GM12878 (cell line): ENCODE results near the gene SSR2. TPM values are rescaled to one million over a fixed set of nuclear protein-coding genes. Genes with fewer than 3 reads are reported as not detected.
A peak's percentile ranks its signal among the peaks of the same experiment; 100 is the strongest.

Experiments
- ATAC-seq: fragments of 200-7000 bp; cut with Tn5 transposase; 3 replicates; pipeline ENCODE4 v1.9.1; 2020; ENCODE audit warnings: mild to moderate bottlenecking, moderate library complexity
- BruUV-seq: library from RNA; stranded (reverse); fragments of 400-500 nt; replicated peaks from 2 replicates; lab custom pipeline; 2021; lab: Mats Ljungman, UMichigan
- CTCF ChIA-PET: fragments of 300-600 bp; sonication (Branson Sonifier 250); formaldehyde crosslinking; extraction: SDS; loops from one replicate; lab custom pipeline; 2021; ENCODE audit warnings: inconsistent platforms; lab: Yijun Ruan, JAX
- POLR2A ChIA-PET: fragments of 350-600 bp; formaldehyde crosslinking; extraction: SDS; loops from one replicate; lab custom pipeline; 2021; ENCODE audit warnings: inconsistent platforms; lab: Charles Lee
- RAD21 ChIA-PET: fragments of 300-600 bp; sonication (Branson Sonifier 250); formaldehyde crosslinking; loops from one replicate; lab custom pipeline; 2023; ENCODE audit warnings: antibody characterized with exemption; ENCODE audit not compliant: unreplicated experiment; lab: Charles Lee
- SMC1A ChIA-PET: fragments of 300-600 bp; sonication (Branson Sonifier 250); formaldehyde crosslinking; loops from one replicate; lab custom pipeline; 2023; ENCODE audit not compliant: unreplicated experiment, uncharacterized antibody; lab: Charles Lee
- DNase-seq: peaks from one replicate; pipeline ENCODE4 v3.0.0-alpha.2; 2011; ENCODE audit warnings: low read depth, low spot score
- FAIRE-seq: peaks from 3 replicates; lab custom pipeline; 2011; peaks lifted over from hg19 to GRCh38; lab: Jason Lieb, UNC
- H2AFZ ChIP-seq: 2 replicates; pipeline ENCODE4 v1.6.0; 2011; ENCODE audit warnings: low read depth, low read length, control low read depth; ENCODE audit not compliant: control insufficient read depth
- H3K27ac ChIP-seq: 2 replicates; pipeline ENCODE4 v1.5.1; 2011; ENCODE audit warnings: control low read depth; ENCODE audit not compliant: control insufficient read depth, insufficient read depth
- H3K27me3 ChIP-seq, 2 experiments: replicated peaks in 1 of 2; 2 replicates each; pipeline versions ENCODE4 v1.6.0 to v1.6.1; 2011; ENCODE audit warnings: low read length in 1 of 2; ENCODE audit not compliant: control insufficient read depth in 2 of 2, insufficient read depth in 2 of 2
- H3K36me3 ChIP-seq, 2 experiments: 2 replicates each; pipeline ENCODE4 v1.5.1; 2011; ENCODE audit warnings: low read length in 1 of 2; ENCODE audit not compliant: control insufficient read depth in 2 of 2, insufficient read depth in 2 of 2
- H3K4me1 ChIP-seq: 2 replicates; pipeline ENCODE4 v1.6.1; 2011; ENCODE audit warnings: mild to moderate bottlenecking, low read length, moderate library complexity, mixed read lengths; ENCODE audit not compliant: control insufficient read depth, insufficient read depth
- H3K4me2 ChIP-seq: 2 replicates; pipeline ENCODE4 v1.6.0; 2011; ENCODE audit warnings: control low read depth; ENCODE audit not compliant: control insufficient read depth, insufficient read depth
- H3K4me3 ChIP-seq: fragments of 200-600 bp; sonication (generic); 2 replicates; pipeline ENCODE4 v1.5.1; 2016
- H3K79me2 ChIP-seq: 2 replicates; pipeline ENCODE4 v1.6.0; 2011; ENCODE audit warnings: low read length; ENCODE audit not compliant: control insufficient read depth, insufficient read depth
- H3K9ac ChIP-seq: 2 replicates; pipeline ENCODE4 v1.8.0; 2011; ENCODE audit warnings: low read length, control low read depth, mixed read lengths; ENCODE audit not compliant: control insufficient read depth, insufficient read depth
- H3K9me3 ChIP-seq: replicated peaks from 3 replicates; pipeline ENCODE4 v1.5.1; 2011; ENCODE audit warnings: mild to moderate bottlenecking, low read length; ENCODE audit not compliant: control insufficient read depth, insufficient read depth
- H4K20me1 ChIP-seq: 2 replicates; pipeline ENCODE4 v1.6.0; 2011; ENCODE audit not compliant: control insufficient read depth, insufficient read depth
- CHD1 ChIP-seq: IDR thresholded peaks from 2 replicates; pipeline ENCODE4 v1.6.1; 2012; ENCODE audit warnings: low read depth, low read length, improper control_type of control experiment
- PAX5 ChIP-seq: IDR thresholded peaks from 2 replicates; pipeline ENCODE4 v1.6.1; 2011; ENCODE audit warnings: low read depth, low read length, borderline replicate concordance
- POLR2AphosphoS5 ChIP-seq: IDR thresholded peaks from 2 replicates; pipeline ENCODE4 v1.6.1; 2011; ENCODE audit warnings: mild to moderate bottlenecking, low read length, inconsistent platforms
- WRNIP1 ChIP-seq: IDR thresholded peaks from 2 replicates; pipeline ENCODE4 v1.6.1; 2011; ENCODE audit warnings: low read depth, low read length, improper control_type of control experiment, borderline replicate concordance
- WGBS: methylation state at CpG from one replicate; pipeline ENCODE4 v1.1.6; 2016; ENCODE audit warnings: low lambda C conversion rate; ENCODE audit not compliant: insufficient replicate concordance, insufficient coverage; ENCODE audit errors: missing lambda C conversion rate; 5-methylcytosine and 5-hydroxymethylcytosine counted together
- in situ Hi-C: fragments of 300-500 bp; cut with MboI; formaldehyde crosslinking; loops from 9 replicates; pipeline ENCODE4 v1.14.3; 2018; ENCODE audit warnings: mixed read lengths
- intact Hi-C: fragments of 100-400 bp; cut with micrococcal nuclease; formaldehyde crosslinking; loops from one replicate; pipeline ENCODE4 v1.14.2; 2022; ENCODE audit not compliant: unreplicated experiment
- polyA plus RNA-seq, 11 experiments: library from polyadenylated mRNA; depleted of rRNA in 4 of 11; unstranded in 6 of 11; stranded (reverse) in 5 of 11; fragments of >200 nt; fragmentation: Nextera tagmentation in 4 of 11; fragmentation: Illumina TruSeq in 1 of 11; extraction: Ambion mirVana in 4 of 11; extraction: Trizol in 1 of 11; gene quantifications; 1 replicate in 1 of 11; 2 replicates in 10 of 11; pipeline versions ENCODE4 v1.2.1 to v1.2.3, GENCODE V29; 2011 to 2016; ENCODE audit warnings: inconsistent platforms in 2 of 11, missing spikeins in 2 of 11, low read depth in 1 of 11
- total RNA-seq, 4 experiments: library from RNA; depleted of rRNA in 3 of 4; stranded (reverse); fragments of >200 nt in 3 of 4; fragmentation: Illumina TruSeq in 1 of 4; extraction: Trizol in 1 of 4; gene quantifications; 2 replicates each; pipeline versions ENCODE4 v1.2.1 to v1.2.3, GENCODE V29; 2013 to 2021

SSR2 gene
- total and polyA plus RNA-seq, 10 of the 15 experiments (the other 5 are each of a cell fraction or from before 2014, with no cell fraction given): 207 to 553 (median 315) TPM

DNA sequence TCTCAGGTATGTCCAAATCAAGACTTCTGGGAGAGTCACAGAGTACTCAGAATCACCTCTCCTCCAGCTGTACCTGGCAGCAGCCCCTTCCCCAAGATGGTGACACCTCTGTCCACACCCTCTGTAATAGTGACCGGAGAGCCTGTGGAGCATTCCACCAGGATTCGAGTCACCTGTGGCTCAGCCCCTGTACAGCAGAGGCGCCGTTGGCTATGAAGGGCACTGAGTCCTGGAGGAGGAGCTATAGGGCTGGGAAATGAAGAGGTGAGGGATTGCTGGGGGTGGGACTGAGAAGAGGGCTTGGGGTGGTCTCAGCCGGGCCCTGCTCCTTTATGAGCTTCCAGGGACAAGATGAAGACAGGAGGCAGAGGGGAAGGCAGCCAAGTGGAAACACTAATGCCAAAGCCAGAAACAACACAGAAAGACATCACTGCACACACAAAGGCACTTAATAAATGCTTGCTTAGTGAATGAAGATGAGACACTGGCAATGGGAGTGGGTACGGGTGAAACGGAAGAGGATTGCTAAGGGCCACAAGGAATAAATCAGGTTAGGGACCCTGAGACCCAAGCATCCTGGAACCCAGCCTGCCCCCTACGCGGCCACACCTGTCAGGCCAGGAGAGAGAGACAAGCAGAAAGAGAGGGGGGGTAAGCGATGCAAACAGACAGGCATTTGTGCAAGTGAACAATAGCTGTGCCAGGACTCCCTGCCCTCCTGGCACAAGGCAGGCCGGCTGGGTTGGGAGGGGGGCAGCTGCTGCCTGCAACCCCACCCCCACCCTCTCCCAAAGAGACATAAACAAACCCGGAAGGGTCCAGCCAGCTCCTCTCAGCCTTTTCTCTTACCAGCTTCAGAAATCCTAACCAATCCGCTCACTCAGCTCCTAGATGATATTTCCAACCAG is 46.3 kb downstream of the SSR2 start:
- Histone ChIP-seq H3K4me2 (peak overlapping the region; percentile 86), H3K36me3 (peaks cover 2 to 3% of the 10 kb centered on the region in 2 experiments; a peak in 3 of 4 replicates), H3K9ac (peak overlapping the region; percentile 95; the same call in 1 of the 2 replicates), H3K4me3 (peak overlapping the region; percentile 100), H4K20me1 (peaks cover 4% of the 10 kb centered on the region; the same call in 1 of the 2 replicates), H3K9me3 (no peaks in the 10 kb centered on the region), H3K4me1 (peaks cover 33% of the 10 kb centered on the region), H2AFZ (no peak overlapping the region), H3K27me3 (no peaks in the 10 kb centered on the region), H3K79me2 (peaks cover 97% of the 10 kb centered on the region), H3K27ac (peak overlapping the region; percentile 14; the same call in 1 of the 2 replicates)
- CTCF ChIA-PET: interaction anchor here (1.1 to 14.7 kb wide), 9 partner anchors 8 to 92 kb away, joined by 3 to 227 read pairs (median 9); partner anchors contain the start of gene RXFP4
- DNase-seq (no peak), FAIRE-seq (no peak), ATAC-seq (no peak)
- BruUV-seq: no TSS peak
- intact Hi-C loops (loop anchor here (5.0 kb wide), 1 partner anchor 78 kb away; the partner anchor contains the start of genes LAMTOR2 and UBQLN4), in situ Hi-C loops (no loop called here)
- POLR2A ChIA-PET: interaction anchor here (0.6 to 14.9 kb wide), 11 partner anchors 8 to 117 kb away, joined by 3 to 273 read pairs (median 3); partner anchors contain the start of genes GON4L and RXFP4
- SMC1A ChIA-PET: interaction anchor here (0.6 to 16.7 kb wide), 10 partner anchors 9 to 90 kb away, joined by 3 to 229 read pairs (median 8); partner anchors contain the start of gene RXFP4
- 26% methylated on average over 13 of the region's 13 CpGs for WGBS
- RAD21 ChIA-PET: interaction anchor here (0.7 to 14.4 kb wide), 9 partner anchors 10 to 59 kb away, joined by 3 to 214 read pairs (median 5); partner anchors contain the start of genes KHDC4 and RXFP4
- 0 out of 2 replicates have a peak, but pooled peaks have one; percentile 17 for TF ChIP-seq POLR2AphosphoS5
- TF ChIP-seq CHD1: no peak
- 0 out of 2 replicates have a peak, but pooled peaks have one; percentile 31 for TF ChIP-seq WRNIP1
- 0 out of 2 replicates have a peak, but pooled peaks have one; percentile 45 for TF ChIP-seq PAX5
